ENCODE results near the gene RNF222. TPM values are rescaled to one million over a fixed set of nuclear protein-coding genes. Genes with fewer than 3 reads are reported as not detected.
A peak's percentile ranks its signal among the peaks of the same experiment; 100 is the strongest.
"Not testable (repeated sequence)": the region's sequence is repeated elsewhere in the genome, so short reads cannot be mapped to it uniquely, and the experiment has no call there.

The RNF222 gene
- total RNA-seq, 2 experiments from 2014 or later, result 0.24 to 0.29 TPM

DNA sequence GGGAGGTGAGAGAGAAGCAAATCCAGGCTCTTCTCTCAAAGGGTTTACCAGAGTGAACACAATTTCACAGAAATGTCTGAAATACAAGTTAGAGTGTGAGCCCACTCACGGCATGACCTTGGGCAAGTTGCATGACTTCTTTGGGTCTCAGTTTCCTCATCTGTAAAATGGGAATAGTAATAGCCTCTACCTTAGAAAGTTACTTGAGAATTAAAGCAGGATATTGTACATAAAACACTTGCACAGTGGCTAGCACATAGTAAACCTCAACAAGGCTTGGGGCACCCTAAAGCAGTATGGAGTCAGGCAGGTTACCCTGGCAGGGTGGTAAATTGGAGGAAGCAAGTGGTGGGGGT, 13.2 kb upstream of the RNF222 start:
- H3K9me3 Mint-ChIP-seq (ENCODE audit: insufficient read depth), result no peaks in the 10 kb centered on the region
- H3K4me3 Mint-ChIP-seq, result no peak overlapping the region
- H3K4me1 Mint-ChIP-seq (ENCODE audit: low read depth), result peaks cover 42% of the 10 kb centered on the region
- ChIA-PET CTCF (interaction anchor here (0.6 to 2.9 kb wide), 26 partner anchors 9 to 592 kb away, joined by 3 to 36 read pairs (median 4); partner anchors contain the start of genes CCDC42, KRABD2 and NDEL1), POLR2A (interaction anchor here (0.7 kb wide), 2 partner anchors 336 to 967 kb away, joined by 3 read pairs; no protein-coding TSS in a partner anchor)
- ATAC-seq (no peak), DNase-seq (no peak)
- H3K27me3 Mint-ChIP-seq (ENCODE audit: low read depth), result peaks cover 25% of the 10 kb centered on the region
- no peaks in the 10 kb centered on the region for H3K36me3 Mint-ChIP-seq (ENCODE audit: low read depth)
- no peak overlapping the region for H3K27ac Mint-ChIP-seq

DNA sequence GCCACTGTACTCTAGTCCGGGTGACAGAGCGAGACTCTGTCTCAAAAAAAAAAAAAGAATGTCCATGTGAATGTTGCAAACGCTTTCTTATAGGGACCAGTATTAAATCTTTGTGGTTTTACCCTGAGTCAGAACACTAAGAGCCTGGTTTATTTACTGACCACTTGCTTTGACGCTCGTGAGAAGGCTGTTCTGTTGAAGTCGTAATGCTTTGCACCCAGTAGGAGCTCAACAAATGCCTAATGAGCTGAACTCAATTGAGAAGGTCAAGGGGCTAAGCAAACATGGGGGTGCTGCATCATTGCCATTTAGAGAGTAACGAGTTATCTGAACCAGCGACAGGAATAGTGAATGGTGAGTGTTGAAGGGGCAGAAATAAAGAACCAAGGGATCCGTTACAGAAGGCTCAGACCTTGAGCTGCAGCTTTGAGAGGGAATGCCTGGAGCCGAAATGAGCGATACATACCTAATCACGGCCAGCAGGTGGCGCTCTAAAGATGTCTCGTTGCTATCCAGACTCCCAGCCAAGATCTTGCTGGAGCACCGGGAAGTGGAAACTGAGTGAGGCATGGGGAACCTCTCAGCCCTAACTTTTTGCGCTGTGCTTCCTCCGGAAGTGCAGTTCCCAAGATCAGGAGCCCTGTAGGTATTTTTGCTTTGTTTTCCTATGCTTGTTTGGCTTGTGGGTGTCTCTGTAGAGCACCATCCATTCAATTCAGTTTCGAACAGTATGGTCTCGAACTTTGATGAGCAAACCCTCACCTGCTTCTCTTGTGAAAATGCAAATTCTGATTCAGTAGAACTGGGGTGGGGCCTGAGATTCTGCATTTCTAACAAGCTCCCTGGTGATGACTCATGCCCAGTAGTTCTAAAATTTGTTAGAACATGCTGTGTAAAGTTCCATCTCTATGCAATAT, 12.6 kb upstream of the RNF222 start:
- ATAC-seq (peak; percentile 80), DNase-seq (peak; percentile 84)
- H3K9me3 Mint-ChIP-seq (ENCODE audit: insufficient read depth), result no peaks in the 10 kb centered on the region
- H3K27me3 Mint-ChIP-seq (ENCODE audit: low read depth), result peaks cover 22% of the 10 kb centered on the region
- ChIA-PET CTCF (interaction anchor here (0.5 to 2.9 kb wide), 55 partner anchors 10 to 592 kb away, joined by 3 to 36 read pairs (median 4); partner anchors contain the start of genes CCDC42, KRABD2, NDEL1 and PIK3R6), POLR2A (interaction anchor here (0.7 to 1.0 kb wide), 3 partner anchors 9 to 967 kb away, joined by 3 read pairs; no protein-coding TSS in a partner anchor)
- peaks cover 42% of the 10 kb centered on the region for H3K4me1 Mint-ChIP-seq (ENCODE audit: low read depth)
- no peak overlapping the region for H3K4me3 Mint-ChIP-seq
- H3K36me3 Mint-ChIP-seq (ENCODE audit: low read depth), result no peaks in the 10 kb centered on the region
- H3K27ac Mint-ChIP-seq, result no peak overlapping the region

DNA sequence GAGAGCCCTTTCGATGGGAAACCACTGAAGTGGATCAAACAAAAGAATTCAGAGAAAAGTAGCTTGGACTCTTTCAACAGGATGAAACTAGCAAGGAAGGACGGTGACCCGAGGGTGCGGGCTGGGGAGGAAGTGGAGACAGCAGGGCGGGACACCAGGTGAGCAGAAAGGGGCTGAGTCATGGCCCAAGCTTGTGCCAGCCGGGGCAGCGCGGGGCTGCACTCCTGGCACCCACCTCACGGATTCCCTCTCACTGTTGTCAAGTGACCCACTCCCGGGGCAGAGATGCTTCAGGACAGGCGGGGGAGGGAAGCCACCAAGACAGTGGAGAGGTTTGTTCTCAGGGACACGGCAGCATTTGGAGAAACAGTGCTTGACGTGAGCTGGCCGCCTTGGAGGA, 10.7 kb upstream of the RNF222 start:
- H3K9me3 Mint-ChIP-seq (ENCODE audit: insufficient read depth), result no peaks in the 10 kb centered on the region
- H3K36me3 Mint-ChIP-seq (ENCODE audit: low read depth), result no peaks in the 10 kb centered on the region
- ATAC-seq (no peak), DNase-seq (peak; percentile 30)
- H3K27ac Mint-ChIP-seq, result no peak overlapping the region
- peaks cover 17% of the 10 kb centered on the region for H3K27me3 Mint-ChIP-seq (ENCODE audit: low read depth)
- POLR2A ChIA-PET, result no interaction called here
- H3K4me3 Mint-ChIP-seq, result no peak overlapping the region
- peaks cover 38% of the 10 kb centered on the region for H3K4me1 Mint-ChIP-seq (ENCODE audit: low read depth)
- CTCF ChIA-PET, result no interaction called here

DNA sequence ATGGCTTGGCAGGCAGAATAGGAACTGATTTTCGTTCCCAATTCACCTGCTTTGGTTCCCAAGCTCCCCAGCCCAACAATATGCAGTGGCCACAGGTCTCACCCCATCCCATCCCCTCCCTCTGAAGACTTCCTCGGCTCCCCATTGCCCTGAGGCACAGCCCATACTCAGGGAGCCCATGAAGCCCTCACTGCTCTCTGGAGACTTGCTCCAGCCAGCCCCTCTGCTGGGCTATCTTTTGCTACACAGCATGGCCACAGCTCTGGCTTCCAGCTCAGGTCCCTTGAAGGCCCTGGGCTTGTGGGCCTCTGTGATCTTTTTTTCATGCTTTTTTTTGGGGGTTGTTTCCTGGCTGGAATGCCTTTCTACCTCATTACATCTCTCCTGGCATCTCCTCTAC, 8.5 kb upstream of the RNF222 start:
- POLR2A ChIA-PET, result interaction anchor here (0.6 kb wide), 1 partner anchor 19 kb away, joined by 4 read pairs; no protein-coding TSS in a partner anchor
- no peak overlapping the region for H3K27ac Mint-ChIP-seq
- H3K9me3 Mint-ChIP-seq (ENCODE audit: insufficient read depth), result no peaks in the 10 kb centered on the region
- H3K36me3 Mint-ChIP-seq (ENCODE audit: low read depth), result no peaks in the 10 kb centered on the region
- H3K4me1 Mint-ChIP-seq (ENCODE audit: low read depth), result peaks cover 20% of the 10 kb centered on the region
- DNase-seq (no peak), ATAC-seq (no peak)
- H3K27me3 Mint-ChIP-seq (ENCODE audit: low read depth), result peaks cover 14% of the 10 kb centered on the region
- no peak overlapping the region for H3K4me3 Mint-ChIP-seq
- CTCF ChIA-PET, result interaction anchor here (0.7 kb wide), 1 partner anchor 603 kb away, joined by 4 read pairs; no protein-coding TSS in a partner anchor

DNA sequence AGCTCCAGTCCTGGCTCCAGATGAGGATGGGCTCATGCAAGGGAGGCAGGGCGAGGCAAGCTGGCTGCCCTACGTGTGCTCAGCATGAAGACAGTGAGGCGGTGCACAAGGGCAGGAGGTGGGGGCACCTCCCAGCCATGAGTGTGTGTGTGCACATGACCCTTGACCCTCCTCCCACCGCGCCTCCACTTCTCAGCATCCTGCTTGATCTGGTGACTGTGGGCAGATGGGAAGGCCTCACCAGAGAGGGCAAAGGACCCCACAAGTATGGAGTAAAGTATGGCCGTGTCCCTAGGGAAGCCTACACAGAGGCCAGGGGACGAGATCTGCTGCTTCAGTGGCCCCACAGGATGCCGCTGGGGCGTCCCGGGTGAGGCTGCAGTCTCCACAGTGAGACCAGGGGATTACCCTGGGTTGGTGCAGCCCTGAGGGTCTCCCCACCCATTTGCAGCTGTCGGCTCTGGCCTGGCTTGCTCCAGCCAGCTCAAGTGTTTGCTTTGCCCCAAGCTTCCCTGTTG, 7.9 kb upstream of the RNF222 start:
- ChIA-PET POLR2A (no interaction called here), CTCF (interaction anchor here (0.7 kb wide), 1 partner anchor 604 kb away, joined by 4 read pairs; no protein-coding TSS in a partner anchor)
- H3K36me3 Mint-ChIP-seq (ENCODE audit: low read depth), result no peaks in the 10 kb centered on the region
- DNase-seq, result no peak
- no peak for ATAC-seq
- no peak overlapping the region for H3K4me3 Mint-ChIP-seq
- peaks cover 15% of the 10 kb centered on the region for H3K4me1 Mint-ChIP-seq (ENCODE audit: low read depth)
- no peaks in the 10 kb centered on the region for H3K9me3 Mint-ChIP-seq (ENCODE audit: insufficient read depth)
- H3K27me3 Mint-ChIP-seq (ENCODE audit: low read depth), result peaks cover 14% of the 10 kb centered on the region
- H3K27ac Mint-ChIP-seq, result no peak overlapping the region

DNA sequence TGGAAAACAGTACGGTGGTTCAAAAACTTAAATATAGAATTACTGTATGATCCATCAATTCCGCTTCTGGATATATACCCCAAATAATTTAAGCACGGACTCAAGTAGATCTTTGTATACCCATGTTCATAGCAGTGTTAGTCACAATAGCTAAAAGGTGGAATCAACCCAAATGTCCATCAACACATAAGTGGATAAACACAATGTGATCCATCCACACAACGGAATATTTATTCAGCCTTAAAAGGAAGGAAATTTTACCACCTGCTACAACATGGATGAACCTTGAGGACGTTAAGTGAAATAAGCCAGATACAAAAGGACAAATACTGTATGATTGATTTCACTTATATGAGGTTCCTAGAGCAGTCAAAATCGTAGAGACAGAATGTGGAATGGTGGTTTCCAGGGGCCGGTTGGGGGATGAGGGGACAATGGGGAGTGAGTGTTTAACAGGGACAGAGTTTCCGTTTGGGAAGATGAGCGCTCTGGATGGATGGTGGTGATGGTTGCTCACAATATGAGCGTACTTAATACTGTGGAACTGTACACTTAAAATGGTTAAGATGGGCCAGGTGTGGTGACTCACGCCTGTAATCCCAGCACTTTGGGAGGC, 5.4 kb upstream of the RNF222 start:
- DNase-seq (no peak), ATAC-seq (no peak)
- POLR2A ChIA-PET, result no interaction called here
- H3K4me3 Mint-ChIP-seq, result no peak overlapping the region
- peaks cover under 1% of the 10 kb centered on the region for H3K4me1 Mint-ChIP-seq (ENCODE audit: low read depth)
- H3K36me3 Mint-ChIP-seq (ENCODE audit: low read depth), result no peaks in the 10 kb centered on the region
- no peak overlapping the region for H3K27ac Mint-ChIP-seq
- peaks cover 18% of the 10 kb centered on the region for H3K27me3 Mint-ChIP-seq (ENCODE audit: low read depth)
- CTCF ChIA-PET, result no interaction called here
- no peaks in the 10 kb centered on the region for H3K9me3 Mint-ChIP-seq (ENCODE audit: insufficient read depth)

DNA sequence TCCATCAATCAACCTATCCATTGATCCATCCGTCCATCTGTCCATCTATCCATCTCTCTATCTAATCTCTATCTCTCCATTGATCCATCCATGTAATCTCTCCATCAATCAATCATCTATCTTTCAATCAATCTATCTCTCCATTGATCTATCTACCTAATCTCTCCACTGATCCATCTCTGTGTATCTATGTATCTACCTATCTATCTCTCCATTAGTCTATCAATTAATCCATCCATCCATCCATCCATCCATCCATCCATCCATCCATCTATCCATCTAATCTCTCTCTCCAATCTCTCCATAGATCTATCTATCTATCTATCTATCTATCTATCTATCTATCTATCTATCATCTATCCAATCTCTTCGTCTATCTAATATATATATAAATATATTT, 3.5 kb upstream of the RNF222 start:
- CTCF ChIA-PET, result no interaction called here
- DNase-seq (no peak), ATAC-seq (no peak)
- Mint-ChIP-seq H3K27ac (no peak overlapping the region), H3K36me3 (ENCODE audit: low read depth) (no peaks in the 10 kb centered on the region), H3K27me3 (ENCODE audit: low read depth) (peaks cover 30% of the 10 kb centered on the region), H3K4me1 (ENCODE audit: low read depth) (no peaks in the 10 kb centered on the region), H3K4me3 (no peak overlapping the region), H3K9me3 (ENCODE audit: insufficient read depth) (no peaks in the 10 kb centered on the region)
- POLR2A ChIA-PET, result no interaction called here

DNA sequence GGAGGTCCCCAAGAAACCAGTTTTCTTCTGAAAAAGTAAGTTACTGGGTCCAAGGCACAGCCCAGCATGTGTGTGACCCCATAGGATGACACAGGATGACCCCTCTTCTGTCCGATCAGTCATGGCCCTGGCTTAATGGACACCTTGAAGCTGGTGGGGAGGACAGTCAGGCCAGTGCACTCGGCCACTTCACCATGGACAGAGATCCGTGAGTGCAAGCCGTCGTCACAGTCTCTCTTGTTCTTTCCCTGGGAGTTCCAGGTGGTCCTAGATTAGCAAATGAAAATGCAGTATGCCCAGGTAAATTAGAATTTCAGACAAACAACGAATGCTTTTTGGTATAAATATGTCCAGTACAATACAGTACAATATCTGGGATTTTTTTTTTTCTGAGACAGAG, 1.4 kb upstream of the RNF222 start:
- Mint-ChIP-seq H3K27ac (no peak overlapping the region), H3K36me3 (ENCODE audit: low read depth) (no peaks in the 10 kb centered on the region), H3K4me3 (no peak overlapping the region), H3K4me1 (ENCODE audit: low read depth) (peaks cover 11% of the 10 kb centered on the region), H3K9me3 (ENCODE audit: insufficient read depth) (no peaks in the 10 kb centered on the region), H3K27me3 (ENCODE audit: low read depth) (peaks cover 36% of the 10 kb centered on the region)
- POLR2A ChIA-PET, result no interaction called here
- ATAC-seq (no peak), DNase-seq (no peak)
- CTCF ChIA-PET, result interaction anchor here (0.8 kb wide), 1 partner anchor 11 kb away, joined by 3 read pairs; no protein-coding TSS in a partner anchor

DNA sequence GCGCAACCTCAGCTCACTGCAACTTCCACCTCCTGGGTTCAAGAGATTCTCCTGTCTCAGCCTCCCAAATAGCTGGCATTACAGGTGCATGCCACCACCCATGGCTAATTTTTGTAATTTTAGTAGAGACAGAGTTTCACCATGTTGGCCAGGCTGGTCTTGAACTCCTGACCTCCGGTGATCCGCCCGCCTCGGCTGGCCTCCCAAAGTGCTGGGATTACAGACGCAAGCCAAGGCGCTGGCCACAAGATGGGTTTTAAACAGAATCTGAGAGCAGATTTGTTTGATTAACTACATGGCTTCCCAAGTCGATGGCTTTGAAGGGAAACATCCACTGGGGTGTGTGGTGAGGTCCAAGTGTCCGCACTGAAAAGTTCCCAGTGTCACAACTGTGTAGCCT, 3.1 kb downstream of the RNF222 start:
- H3K36me3 Mint-ChIP-seq (ENCODE audit: low read depth); H3K9me3 Mint-ChIP-seq (ENCODE audit: insufficient read depth): not testable (repeated sequence)
- POLR2A ChIA-PET, result interaction anchor here (0.6 to 2.0 kb wide), 5 partner anchors 11 to 352 kb away, joined by 3 to 7 read pairs (median 4); partner anchors contain the start of genes KRABD2 and NDEL1

DNA sequence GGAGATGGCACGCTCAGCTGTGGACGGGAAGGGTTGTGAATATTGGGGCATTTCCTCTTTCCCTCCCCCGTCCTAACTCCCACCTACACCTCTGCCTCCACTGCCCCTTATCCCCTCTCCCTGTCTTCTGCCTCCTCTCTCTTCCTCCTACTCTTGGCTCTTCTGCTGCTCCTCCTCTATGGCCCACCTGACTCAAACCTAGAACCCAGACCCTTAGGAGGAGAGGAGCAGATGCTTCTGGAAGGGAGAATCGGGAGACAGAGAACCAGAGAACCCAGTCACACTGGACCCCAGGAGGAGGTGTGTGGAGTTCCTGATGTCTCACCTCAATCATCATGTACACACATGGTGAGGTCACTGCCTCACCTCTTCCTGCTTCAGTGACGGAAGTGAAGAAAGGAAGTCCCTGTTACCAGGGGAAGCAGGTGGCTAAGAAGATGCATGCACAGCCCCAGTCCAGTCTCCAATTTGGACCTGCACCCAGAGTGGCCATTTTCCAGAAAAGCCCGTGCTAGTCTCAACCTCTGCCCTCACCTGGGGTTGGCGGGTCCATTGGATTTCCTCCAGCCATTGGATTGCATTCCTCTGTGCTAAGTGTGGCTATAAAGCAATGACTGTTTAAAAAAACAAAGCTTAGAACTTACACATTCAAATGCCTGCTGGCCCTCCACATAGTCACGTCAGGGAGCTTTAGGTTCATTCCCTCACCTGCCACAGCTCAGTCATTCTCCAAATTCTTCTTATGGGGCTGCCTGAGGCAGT, 4.0 kb downstream of the RNF222 start:
- peak overlapping the region; percentile 96 for H3K27ac Mint-ChIP-seq
- ChIA-PET CTCF (interaction anchor here (0.8 to 3.3 kb wide), 7 partner anchors 10 to 353 kb away, joined by 3 to 21 read pairs (median 5); partner anchors contain the start of gene KRABD2), POLR2A (interaction anchor here (0.6 to 2.0 kb wide), 5 partner anchors 10 to 352 kb away, joined by 3 to 7 read pairs (median 4); partner anchors contain the start of genes KRABD2 and NDEL1)
- ATAC-seq, result peak; percentile 91
- peak overlapping the region; percentile 20 for H3K4me3 Mint-ChIP-seq
- H3K9me3 Mint-ChIP-seq (ENCODE audit: insufficient read depth), result no peaks in the 10 kb centered on the region
- H3K27me3 Mint-ChIP-seq (ENCODE audit: low read depth), result peaks cover 22% of the 10 kb centered on the region
- no peaks in the 10 kb centered on the region for H3K36me3 Mint-ChIP-seq (ENCODE audit: low read depth)
- peaks cover 20% of the 10 kb centered on the region for H3K4me1 Mint-ChIP-seq (ENCODE audit: low read depth)
- DNase-seq, result peak; percentile 76

More for the DNA sequence above, 3.1 kb downstream of the RNF222 start:
- H3K27me3 Mint-ChIP-seq (ENCODE audit: low read depth), result peaks cover 22% of the 10 kb centered on the region
- DNase-seq, ATAC-seq, H3K27ac Mint-ChIP-seq, H3K4me3 Mint-ChIP-seq: not testable (repeated sequence)
- H3K4me1 Mint-ChIP-seq (ENCODE audit: low read depth), result peaks cover 20% of the 10 kb centered on the region
- CTCF ChIA-PET, result interaction anchor here (0.8 to 3.3 kb wide), 7 partner anchors 11 to 352 kb away, joined by 3 to 21 read pairs (median 5); partner anchors contain the start of gene KRABD2
